ENCODE results near the gene RUBCNL.
"Not testable (repeated sequence)": the region's sequence is repeated elsewhere in the genome, so short reads cannot be mapped to it uniquely, and the experiment has no call there.

RUBCNL gene, protein sequence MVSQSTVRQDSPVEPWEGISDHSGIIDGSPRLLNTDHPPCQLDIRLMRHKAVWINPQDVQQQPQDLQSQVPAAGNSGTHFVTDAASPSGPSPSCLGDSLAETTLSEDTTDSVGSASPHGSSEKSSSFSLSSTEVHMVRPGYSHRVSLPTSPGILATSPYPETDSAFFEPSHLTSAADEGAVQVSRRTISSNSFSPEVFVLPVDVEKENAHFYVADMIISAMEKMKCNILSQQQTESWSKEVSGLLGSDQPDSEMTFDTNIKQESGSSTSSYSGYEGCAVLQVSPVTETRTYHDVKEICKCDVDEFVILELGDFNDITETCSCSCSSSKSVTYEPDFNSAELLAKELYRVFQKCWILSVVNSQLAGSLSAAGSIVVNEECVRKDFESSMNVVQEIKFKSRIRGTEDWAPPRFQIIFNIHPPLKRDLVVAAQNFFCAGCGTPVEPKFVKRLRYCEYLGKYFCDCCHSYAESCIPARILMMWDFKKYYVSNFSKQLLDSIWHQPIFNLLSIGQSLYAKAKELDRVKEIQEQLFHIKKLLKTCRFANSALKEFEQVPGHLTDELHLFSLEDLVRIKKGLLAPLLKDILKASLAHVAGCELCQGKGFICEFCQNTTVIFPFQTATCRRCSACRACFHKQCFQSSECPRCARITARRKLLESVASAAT

DNA sequence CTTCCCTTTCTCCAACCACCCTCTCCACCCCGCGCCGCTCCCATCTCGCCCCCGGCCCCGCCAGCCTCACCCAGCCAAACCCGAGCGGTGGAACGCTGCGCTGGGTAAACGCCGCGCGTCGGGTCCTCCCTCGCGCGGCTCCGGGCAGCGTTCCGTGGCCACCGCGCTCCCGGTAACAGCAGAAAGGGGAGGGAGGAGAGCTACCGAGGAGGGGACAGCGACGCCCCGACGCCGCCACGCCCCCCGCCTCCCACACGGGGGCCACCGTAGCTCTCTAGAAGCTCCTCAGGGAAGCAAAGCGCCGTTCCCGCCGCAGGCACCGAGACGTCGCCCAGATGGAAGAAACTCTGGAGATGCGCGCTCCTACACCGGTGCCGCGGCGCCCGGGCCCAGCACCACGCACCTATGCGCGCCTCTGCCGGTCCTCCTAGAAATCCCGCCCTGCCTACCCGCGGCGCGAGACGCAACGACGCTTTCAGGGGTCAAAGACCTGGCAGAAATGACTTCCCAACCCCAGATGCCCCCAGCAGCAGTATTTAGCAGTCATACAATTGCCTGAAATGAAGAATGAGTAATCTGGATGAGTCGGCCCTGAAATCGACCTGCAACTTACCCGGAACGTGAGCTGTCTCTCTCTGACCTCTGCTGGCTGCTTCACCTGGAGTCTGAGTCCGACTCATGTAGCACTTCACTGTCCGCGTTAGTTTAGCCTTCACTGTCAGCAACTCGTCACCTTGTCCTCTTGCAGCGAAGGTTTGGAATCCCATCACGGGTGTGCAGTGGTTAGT, at the start of gene RUBCNL:
Gene RUBCNL, minus strand, starts transcription at position 189 of the 788 bp plus-strand sequence. CDS start 14,777 bp downstream, outside the sequence.
- TF ChIP-seq, protein P1, sequence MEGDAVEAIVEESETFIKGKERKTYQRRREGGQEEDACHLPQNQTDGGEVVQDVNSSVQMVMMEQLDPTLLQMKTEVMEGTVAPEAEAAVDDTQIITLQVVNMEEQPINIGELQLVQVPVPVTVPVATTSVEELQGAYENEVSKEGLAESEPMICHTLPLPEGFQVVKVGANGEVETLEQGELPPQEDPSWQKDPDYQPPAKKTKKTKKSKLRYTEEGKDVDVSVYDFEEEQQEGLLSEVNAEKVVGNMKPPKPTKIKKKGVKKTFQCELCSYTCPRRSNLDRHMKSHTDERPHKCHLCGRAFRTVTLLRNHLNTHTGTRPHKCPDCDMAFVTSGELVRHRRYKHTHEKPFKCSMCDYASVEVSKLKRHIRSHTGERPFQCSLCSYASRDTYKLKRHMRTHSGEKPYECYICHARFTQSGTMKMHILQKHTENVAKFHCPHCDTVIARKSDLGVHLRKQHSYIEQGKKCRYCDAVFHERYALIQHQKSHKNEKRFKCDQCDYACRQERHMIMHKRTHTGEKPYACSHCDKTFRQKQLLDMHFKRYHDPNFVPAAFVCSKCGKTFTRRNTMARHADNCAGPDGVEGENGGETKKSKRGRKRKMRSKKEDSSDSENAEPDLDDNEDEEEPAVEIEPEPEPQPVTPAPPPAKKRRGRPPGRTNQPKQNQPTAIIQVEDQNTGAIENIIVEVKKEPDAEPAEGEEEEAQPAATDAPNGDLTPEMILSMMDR (conservative IDR thresholded peaks at IDR 0.05; ENCODE audit: control insufficient read depth, insufficient read depth, low read depth, low read length) = no peak
- peak; percentile 64 for DNase-seq (ENCODE audit: low read depth)
- H3K4me3 ChIP-seq (ENCODE audit: control insufficient read depth, low read depth, low read length) = peak within 1 kb of the TSS; percentile 44

DNA sequence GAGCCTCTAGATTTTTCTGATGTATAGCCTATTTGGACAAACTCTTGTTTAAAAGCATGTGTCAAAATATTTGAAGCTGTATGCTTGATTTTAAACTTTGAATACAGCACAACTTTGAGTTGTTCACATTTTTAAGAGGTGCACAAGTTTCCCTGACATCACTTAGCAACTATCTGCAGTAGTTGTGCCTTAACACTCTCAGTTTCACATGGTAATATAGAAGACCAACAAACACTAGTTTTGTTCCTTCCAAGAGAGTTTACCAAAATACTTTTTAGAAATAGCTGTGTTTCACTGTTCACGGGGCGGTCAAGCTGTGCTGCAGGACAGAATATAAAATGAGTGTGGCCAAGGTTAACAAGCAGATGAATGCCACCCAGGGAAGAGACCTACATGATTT, 42.5 kb upstream of the RUBCNL start:
- DNase-seq (ENCODE audit: low read depth); H3K4me3 ChIP-seq (ENCODE audit: control insufficient read depth, low read depth, low read length): not testable (repeated sequence)

DNA sequence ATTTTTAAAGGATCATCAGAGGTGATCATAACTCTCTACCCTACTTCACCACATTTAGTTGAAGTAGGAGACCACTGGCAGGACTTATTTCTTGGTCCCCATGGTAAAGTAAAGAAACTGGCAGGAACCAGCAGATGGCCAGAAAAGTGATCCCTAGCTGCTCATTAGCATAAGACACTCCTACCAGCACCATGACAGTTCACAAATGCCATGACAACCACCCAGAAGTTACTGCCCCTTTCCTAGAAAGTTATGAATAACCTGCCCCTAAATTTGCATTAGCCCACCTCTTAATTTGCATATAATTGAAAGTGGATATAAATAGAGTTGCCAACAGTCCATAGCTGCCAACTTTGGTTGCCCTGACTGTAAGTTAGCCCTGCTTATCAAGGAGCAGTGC, 18.4 kb upstream of the RUBCNL start:
- H3K4me3 ChIP-seq (ENCODE audit: control insufficient read depth, low read depth, low read length) = no peak overlapping the region
- TF ChIP-seq, protein P1 (conservative IDR thresholded peaks at IDR 0.05; ENCODE audit: control insufficient read depth, insufficient read depth, low read depth, low read length) = no peak
- DNase-seq (ENCODE audit: low read depth) = no peak

DNA sequence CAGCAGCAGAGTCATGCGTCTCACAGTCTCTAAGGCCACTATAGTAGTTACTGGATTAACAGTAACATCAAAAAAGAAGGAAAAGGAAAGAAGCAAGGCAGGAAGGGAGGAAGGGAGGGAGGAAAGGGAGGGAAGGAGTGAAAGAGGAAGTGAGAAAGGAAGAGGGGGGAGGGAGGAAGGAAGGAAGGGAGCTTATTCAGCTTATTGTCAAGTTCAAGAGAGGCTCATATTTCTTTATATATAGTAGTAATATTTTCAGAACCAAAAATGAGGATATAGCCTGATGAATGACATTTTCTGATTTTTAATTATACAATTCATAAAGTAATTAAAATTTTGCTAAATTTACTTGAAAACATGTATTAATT, 17.7 kb upstream of the RUBCNL start:
- no peak for DNase-seq (ENCODE audit: low read depth)
- TF ChIP-seq, protein P1 (conservative IDR thresholded peaks at IDR 0.05; ENCODE audit: control insufficient read depth, insufficient read depth, low read depth, low read length) = no peak
- no peak overlapping the region for H3K4me3 ChIP-seq (ENCODE audit: control insufficient read depth, low read depth, low read length)

DNA sequence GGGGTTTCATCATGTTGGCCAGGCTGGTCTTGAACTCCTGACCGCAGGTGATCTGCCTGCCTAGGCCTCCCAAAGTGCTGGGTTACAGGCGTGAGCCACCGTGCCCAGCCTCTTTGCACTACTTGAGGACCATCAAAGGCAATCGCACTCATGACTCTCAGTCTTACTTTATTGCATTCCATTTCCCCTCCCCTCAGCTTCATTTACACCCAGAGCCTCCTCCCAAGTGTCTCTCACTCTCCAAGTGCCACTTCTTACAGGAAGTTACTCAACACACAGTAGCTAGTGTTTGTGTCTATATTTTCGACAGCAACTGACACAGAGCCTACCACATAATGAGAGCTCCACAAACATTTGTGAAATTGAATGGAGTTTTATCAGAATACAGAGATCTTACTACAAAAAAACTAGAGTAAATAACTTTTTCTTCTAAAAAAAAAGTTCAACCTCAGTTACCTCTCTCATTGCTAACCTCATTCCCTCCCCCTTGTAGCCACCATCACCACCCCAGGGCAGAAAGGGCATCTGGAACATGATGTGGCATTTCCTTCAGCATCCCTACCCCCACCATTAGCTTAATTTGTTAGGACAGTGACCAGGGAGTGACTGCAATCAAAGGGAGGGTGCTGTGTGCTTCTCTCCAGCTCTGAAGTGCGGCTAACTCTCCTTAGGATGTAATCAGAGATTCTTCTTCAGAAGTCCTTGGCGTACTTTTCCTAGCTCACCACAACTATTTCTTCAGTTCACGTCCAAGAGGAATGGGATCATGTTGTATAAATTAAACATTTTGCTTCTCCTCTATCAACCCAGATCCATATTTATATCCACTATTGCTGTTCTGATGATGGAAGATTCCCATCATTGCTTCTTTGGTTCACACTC, 17.0 kb upstream of the RUBCNL start:
- DNase-seq (ENCODE audit: low read depth) = no peak
- H3K4me3 ChIP-seq (ENCODE audit: control insufficient read depth, low read depth, low read length) = no peak overlapping the region
- TF ChIP-seq, protein P1 (conservative IDR thresholded peaks at IDR 0.05; ENCODE audit: control insufficient read depth, insufficient read depth, low read depth, low read length) = no peak

DNA sequence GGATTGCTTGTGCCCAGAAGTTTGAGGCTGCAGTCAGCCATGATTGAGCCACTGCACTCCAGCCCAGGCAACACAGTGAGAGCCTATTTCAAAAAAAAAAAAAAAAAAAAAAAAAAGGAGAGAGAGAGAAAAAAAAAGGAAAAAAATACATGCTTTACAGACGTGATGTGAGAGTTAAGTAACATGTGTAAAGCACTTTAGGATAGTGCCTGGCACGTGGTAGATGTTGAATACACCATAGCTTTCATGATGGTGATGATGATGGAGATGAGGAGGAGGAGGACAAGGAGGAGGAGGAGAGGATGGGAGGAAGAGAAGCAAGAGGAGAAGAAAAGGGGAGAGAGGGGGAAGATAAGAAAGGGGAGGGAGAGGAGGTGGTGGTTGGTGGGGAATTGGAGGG, 15.1 kb upstream of the RUBCNL start:
- DNase-seq (ENCODE audit: low read depth) = no peak
- H3K4me3 ChIP-seq (ENCODE audit: control insufficient read depth, low read depth, low read length) = no peak overlapping the region
- TF ChIP-seq, protein P1 (conservative IDR thresholded peaks at IDR 0.05; ENCODE audit: control insufficient read depth, insufficient read depth, low read depth, low read length) = no peak
